HepG2 (cell line): ENCODE measurements around the gene KLHL8. TPM values are rescaled to one million over a fixed set of nuclear protein-coding genes. Genes with fewer than 3 reads are reported as not detected.
A peak's percentile ranks its signal among the peaks of the same experiment; 100 is the strongest.

ENCODE experiments used
- IRF9 ChIP-seq: sonication (generic); formaldehyde crosslinking; IDR thresholded peaks from 2 replicates; pipeline ENCODE4 v1.8.0; 2022; ENCODE audit warnings: missing genetic modification reagents, mild to moderate bottlenecking, borderline replicate concordance
- KLF12 ChIP-seq: sonication (generic); formaldehyde crosslinking; IDR thresholded peaks from 2 replicates; pipeline ENCODE4 v1.4.0; 2020; ENCODE audit warnings: missing genetic modification reagents, borderline replicate concordance
- KMT2B ChIP-seq: IDR thresholded peaks from 2 replicates; pipeline ENCODE4 v1.6.1; 2016; ENCODE audit warnings: missing genetic modification reagents, missing compliant biosample characterization
- MXD1 ChIP-seq: sonication (generic); formaldehyde crosslinking; IDR thresholded peaks from 2 replicates; pipeline ENCODE4 v1.4.0; 2020; ENCODE audit warnings: mild to moderate bottlenecking, missing genetic modification reagents
- MYPOP ChIP-seq: sonication (generic); formaldehyde crosslinking; IDR thresholded peaks from 2 replicates; pipeline ENCODE4 v1.8.1; 2023; ENCODE audit warnings: mild to moderate bottlenecking, moderate library complexity, missing genetic modification reagents
- NR2C2 ChIP-seq: sonication (generic); formaldehyde crosslinking; IDR thresholded peaks from 2 replicates; pipeline ENCODE4 v1.4.0; 2020; ENCODE audit warnings: missing genetic modification reagents, mild to moderate bottlenecking, moderate library complexity, borderline replicate concordance
- POLR2A ChIP-seq, 2 experiments: IDR thresholded peaks; 2 replicates each; pipeline ENCODE4 v1.6.1; 2011; ENCODE audit warnings: low read depth in 2 of 2, low read length in 2 of 2, mild to moderate bottlenecking in 1 of 2, moderate library complexity in 1 of 2; ENCODE audit not compliant: insufficient read depth in 1 of 2
- RBFOX2 ChIP-seq: fragments of 200-400 bp; formaldehyde crosslinking; IDR thresholded peaks from 2 replicates; pipeline ENCODE4 v1.6.1; 2017; ENCODE audit warnings: low read depth, mild to moderate bottlenecking, low read length
- REPIN1 ChIP-seq: sonication (generic); formaldehyde crosslinking; IDR thresholded peaks from 2 replicates; pipeline ENCODE4 v1.8.0; 2022; ENCODE audit warnings: missing genetic modification reagents, low read depth, mild to moderate bottlenecking, borderline replicate concordance
- ZBTB8A ChIP-seq: sonication (generic); formaldehyde crosslinking; IDR thresholded peaks from 2 replicates; pipeline ENCODE4 v1.4.0; 2020; ENCODE audit warnings: mild to moderate bottlenecking, low read depth, missing genetic modification reagents, borderline replicate concordance
- ZFX ChIP-seq: sonication (generic); formaldehyde crosslinking; IDR thresholded peaks from 2 replicates; pipeline ENCODE4 v1.4.0; 2020; ENCODE audit warnings: mild to moderate bottlenecking, low read depth, missing genetic modification reagents, moderate library complexity
- ZNF350 ChIP-seq: sonication (generic); formaldehyde crosslinking; IDR thresholded peaks from 2 replicates; pipeline ENCODE4 v1.4.0; 2020; ENCODE audit warnings: mild to moderate bottlenecking, low read depth, missing genetic modification reagents, borderline replicate concordance
- ZNF512B ChIP-seq: sonication (generic); formaldehyde crosslinking; IDR thresholded peaks from 2 replicates; pipeline ENCODE4 v1.5.1; 2020; ENCODE audit warnings: missing genetic modification reagents, mild to moderate bottlenecking, borderline replicate concordance
- polyA plus RNA-seq, 8 experiments: library from polyadenylated mRNA; depleted of rRNA in 3 of 8; stranded (reverse) in 7 of 8; unstranded in 1 of 8; fragments of >200 nt; fragmentation: Illumina TruSeq in 4 of 8; extraction: Trizol in 4 of 8; gene quantifications; 2 replicates each; pipeline versions ENCODE4 v1.2.1 to v1.2.3, GENCODE V29; 2011 to 2016; ENCODE audit warnings: low read depth in 4 of 8, missing spikeins in 1 of 8, mixed read lengths in 1 of 8; ENCODE audit not compliant: insufficient read depth in 1 of 8
- total RNA-seq, 5 experiments: library from RNA; depleted of rRNA; stranded (reverse); fragments of >200 nt; fragmentation: Illumina TruSeq; extraction: Trizol; gene quantifications; 2 replicates each; pipeline ENCODE4 v1.2.3, GENCODE V29; 2016; ENCODE audit warnings: low read depth in 1 of 5
- TF ChIP-seq, protein P1 (sequence below): sonication (generic); formaldehyde crosslinking; IDR thresholded peaks from 2 replicates; pipeline ENCODE4 v1.4.0; 2020; ENCODE audit warnings: mild to moderate bottlenecking, missing genetic modification reagents

KLHL8 gene
- total and polyA plus RNA-seq, 2 of the 13 experiments (the other 11 are each of a cell fraction or from before 2014, with no cell fraction given) = 2.8 to 11.7 TPM

DNA sequence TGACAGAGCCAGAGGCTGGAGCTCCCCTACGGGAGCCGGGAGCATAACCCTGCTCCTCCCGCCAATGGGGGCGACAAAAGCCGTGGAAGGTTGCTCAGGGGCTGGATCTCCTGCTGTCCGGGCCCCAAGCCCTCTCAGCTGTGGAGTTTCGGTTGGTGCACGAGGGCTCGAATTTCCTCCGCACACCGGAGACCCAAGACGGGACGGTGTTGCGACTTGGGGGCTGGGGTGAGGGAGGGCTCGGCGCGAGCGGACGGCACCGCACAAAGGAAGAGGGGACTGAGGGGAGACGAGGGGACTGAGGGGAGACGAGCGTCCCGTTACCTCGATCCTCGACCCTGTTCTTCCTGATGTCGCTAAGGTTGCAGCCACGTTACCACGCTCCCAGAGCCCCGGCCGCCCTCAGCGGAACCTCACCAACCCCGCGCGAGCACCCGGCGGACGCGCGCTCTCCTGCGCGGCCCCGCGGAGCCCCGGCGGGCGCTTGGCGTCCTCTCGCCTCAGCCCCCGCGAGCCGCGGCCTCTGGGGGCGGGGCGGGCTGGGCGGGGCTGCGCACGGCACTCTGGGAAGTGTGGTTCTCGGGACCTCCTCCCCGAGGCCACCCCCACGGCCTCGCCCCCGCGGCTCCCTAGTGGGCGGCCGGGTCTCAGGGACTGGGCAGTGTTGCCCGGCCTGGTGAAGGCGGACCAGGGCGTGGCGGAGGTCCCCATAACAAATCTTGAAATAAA, at the start of gene KLHL8 (continued):
- peak; percentile 2 for TF ChIP-seq MYPOP (CRISPR knock-in tag)
- no peak for TF ChIP-seq ZBTB8A (CRISPR knock-in tag)
- 0 out of 2 replicates have a peak, but pooled peaks have one; percentile 57 for TF ChIP-seq ZNF350 (CRISPR knock-in tag)
- TF ChIP-seq KLF12 (CRISPR knock-in tag) = peak; percentile 55; the same call in 1 of the 2 replicates
- peak; percentile 92 for TF ChIP-seq KMT2B (CRISPR knock-in tag)
- TF ChIP-seq IRF9 = peak; percentile 50; the same call in 1 of the 2 replicates
- TF ChIP-seq, protein P1, sequence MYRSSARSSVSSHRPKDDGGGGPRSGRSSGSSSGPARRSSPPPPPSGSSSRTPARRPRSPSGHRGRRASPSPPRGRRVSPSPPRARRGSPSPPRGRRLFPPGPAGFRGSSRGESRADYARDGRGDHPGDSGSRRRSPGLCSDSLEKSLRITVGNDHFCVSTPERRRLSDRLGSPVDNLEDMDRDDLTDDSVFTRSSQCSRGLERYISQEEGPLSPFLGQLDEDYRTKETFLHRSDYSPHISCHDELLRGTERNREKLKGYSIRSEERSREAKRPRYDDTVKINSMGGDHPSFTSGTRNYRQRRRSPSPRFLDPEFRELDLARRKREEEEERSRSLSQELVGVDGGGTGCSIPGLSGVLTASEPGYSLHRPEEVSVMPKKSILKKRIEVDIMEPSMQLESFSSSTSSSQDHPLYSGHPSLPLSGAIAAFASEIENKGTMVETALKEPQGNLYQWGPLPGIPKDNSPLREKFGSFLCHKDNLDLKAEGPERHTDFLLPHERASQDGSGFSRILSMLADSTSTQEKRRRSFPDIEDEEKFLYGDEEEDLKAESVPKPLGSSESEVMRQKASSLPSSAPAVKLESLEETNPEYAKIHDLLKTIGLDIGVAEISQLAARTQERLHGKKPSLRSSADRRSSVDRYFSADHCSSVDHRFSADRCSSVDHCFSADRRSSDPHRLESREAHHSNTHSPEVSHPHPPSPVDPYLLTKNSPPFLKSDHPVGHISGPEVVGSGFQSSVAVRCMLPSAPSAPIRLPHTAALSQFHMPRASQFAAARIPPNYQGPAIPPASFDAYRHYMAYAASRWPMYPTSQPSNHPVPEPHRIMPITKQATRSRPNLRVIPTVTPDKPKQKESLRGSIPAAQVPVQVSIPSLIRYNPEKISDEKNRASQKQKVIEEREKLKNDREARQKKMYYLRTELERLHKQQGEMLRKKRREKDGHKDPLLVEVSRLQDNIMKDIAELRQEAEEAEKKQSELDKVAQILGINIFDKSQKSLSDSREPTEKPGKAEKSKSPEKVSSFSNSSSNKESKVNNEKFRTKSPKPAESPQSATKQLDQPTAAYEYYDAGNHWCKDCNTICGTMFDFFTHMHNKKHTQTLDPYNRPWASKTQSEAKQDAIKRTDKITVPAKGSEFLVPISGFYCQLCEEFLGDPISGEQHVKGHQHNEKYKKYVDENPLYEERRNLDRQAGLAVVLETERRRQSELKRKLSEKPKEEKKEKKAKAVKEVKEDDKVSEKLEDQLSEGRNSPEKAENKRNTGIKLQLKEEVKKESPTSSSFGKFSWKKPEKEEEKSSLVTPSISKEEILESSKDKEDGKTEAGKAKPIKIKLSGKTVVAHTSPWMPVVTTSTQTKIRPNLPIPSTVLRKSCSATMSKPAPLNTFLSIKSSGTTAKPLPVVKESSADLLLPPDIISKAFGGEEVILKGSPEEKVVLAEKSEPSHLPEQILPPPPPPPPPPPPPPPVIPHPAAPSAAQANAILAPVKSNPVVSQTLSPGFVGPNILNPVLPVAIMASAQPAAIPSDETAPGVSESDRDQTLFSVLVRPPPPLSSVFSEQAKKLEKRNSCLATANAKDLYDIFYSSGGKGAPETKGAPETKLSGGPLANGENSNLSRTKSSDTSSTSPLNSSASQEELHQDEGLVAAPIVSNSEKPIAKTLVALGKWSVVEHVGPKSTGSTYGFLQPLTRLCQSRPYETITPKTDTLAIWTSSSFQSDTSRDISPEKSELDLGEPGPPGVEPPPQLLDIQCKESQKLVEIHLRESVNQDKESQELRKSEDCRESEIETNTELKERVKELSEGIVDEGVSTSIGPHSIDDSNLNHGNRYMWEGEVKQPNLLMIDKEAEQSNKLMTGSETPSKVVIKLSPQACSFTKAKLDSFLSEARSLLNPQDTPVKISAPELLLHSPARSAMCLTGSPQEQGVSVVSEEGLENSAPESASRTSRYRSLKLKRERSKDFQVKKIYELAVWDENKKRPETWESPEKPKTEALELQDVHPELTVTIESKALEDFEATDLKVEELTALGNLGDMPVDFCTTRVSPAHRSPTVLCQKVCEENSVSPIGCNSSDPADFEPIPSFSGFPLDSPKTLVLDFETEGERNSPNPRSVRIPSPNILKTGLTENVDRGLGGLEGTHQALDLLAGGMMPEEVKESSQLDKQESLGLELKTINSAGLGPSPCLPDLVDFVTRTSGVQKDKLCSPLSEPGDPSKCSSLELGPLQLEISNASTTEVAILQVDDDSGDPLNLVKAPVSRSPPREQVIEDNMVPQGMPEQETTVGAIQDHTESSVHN (CRISPR knock-in tag) = no peak
- TF ChIP-seq MXD1 (CRISPR knock-in tag) = no peak
- TF ChIP-seq NR2C2 = no peak
- peak; percentile 51; the same call in 1 of the 2 replicates for TF ChIP-seq REPIN1
- TF ChIP-seq POLR2A (IDR thresholded peaks at IDR 0.05; ENCODE audit: insufficient read depth in 1 of 2, low read depth in 2 of 2, low read length in 2 of 2) = peak; percentile 94 to 97
- TF ChIP-seq RBFOX2 = peak; percentile 79
- TF ChIP-seq ZNF512B = no peak
- peak; percentile 79; the same call in 1 of the 2 replicates for TF ChIP-seq ZFX
